IPS-11a (cell line): ENCODE measurements around the gene OR8K1.

Experiments used
- H3K4me3 ChIP-seq: one replicate; pipeline ENCODE4 v1.5.1; 2013; ENCODE audit warnings: low read depth, low read length, control low read depth

Gene OR8K1

GRCh38 chr11:56345739-56346138, at the start of gene OR8K1:
Gene OR8K1 (plus strand): TSS chr11:56346039. CDS start chr11:56346039, 0 bp downstream.
- no peak within 1 kb of the TSS for H3K4me3 ChIP-seq

- H3K4me3 ChIP-seq = no peak overlapping the region
Observed at GRCh38 chr11:56296898-56297297, 48.9 kb upstream of the OR8K1 start.

- H3K4me3 ChIP-seq = no peak overlapping the region
Observed at GRCh38 chr11:56307836-56308235, 38.0 kb upstream of the OR8K1 start.

GRCh38 chr11:56314844-56315243, 31.0 kb upstream of the OR8K1 start, which contains the start of gene OR8K3:
Gene OR8K3 (plus strand): TSS chr11:56315144. CDS start chr11:56318307, 3,163 bp downstream.
- no peak within 1 kb of the TSS for H3K4me3 ChIP-seq

- H3K4me3 ChIP-seq = no peak overlapping the region
Observed at GRCh38 chr11:56331861-56332491, 13.9 kb upstream of the OR8K1 start.

- no peak overlapping the region for H3K4me3 ChIP-seq
Observed at GRCh38 chr11:56333156-56333555, 12.7 kb upstream of the OR8K1 start.

- no peak overlapping the region for H3K4me3 ChIP-seq
Observed at GRCh38 chr11:56340289-56340688, 5.5 kb upstream of the OR8K1 start.

GRCh38 chr11:56353991-56354390, 8.2 kb downstream of the OR8K1 start, which contains the start of gene OR8J1:
Gene OR8J1 (plus strand): TSS chr11:56354291. CDS start chr11:56360247, 5,956 bp downstream.
- H3K4me3 ChIP-seq = no peak within 1 kb of the TSS

GRCh38 chr11:56375324-56375723, 29.5 kb downstream of the OR8K1 start, which contains the start of gene OR8U1:
Gene OR8U1 (plus strand): TSS chr11:56375624. CDS start chr11:56375624, 0 bp downstream.
- H3K4me3 ChIP-seq = no peak within 1 kb of the TSS

- no peak overlapping the region for H3K4me3 ChIP-seq
Observed at GRCh38 chr11:56380120-56380519, 34.3 kb downstream of the OR8K1 start.

GRCh38 chr11:56394381-56394780, 48.5 kb downstream of the OR8K1 start:
- H3K4me3 ChIP-seq = no peak overlapping the region

GRCh38 chr11:56396047-56396446, 50.2 kb downstream of the OR8K1 start:
- no peak overlapping the region for H3K4me3 ChIP-seq
